Spleen (tissue), 11 donors: ENCODE data around the gene ZNF609. TPM values are rescaled to one million over a fixed set of nuclear protein-coding genes. Genes with fewer than 3 reads are reported as not detected.
"Not testable (repeated sequence)": the region's sequence is repeated elsewhere in the genome, so short reads cannot be mapped to it uniquely, and the experiment has no call there.

Experiments
- DNase-seq: peaks from one replicate; pipeline ENCODE4 v3.0.0-alpha.2; 2020
- H3K27ac ChIP-seq, 8 donors: fragments of 200-600 bp; sonication (generic) in 7 of 8; 1 replicate in 4 of 8; 2 replicates in 4 of 8; pipeline versions ENCODE4 v1.5.0 to v1.8.0; 2016 to 2021; ENCODE audit warnings: inconsistent platforms in 4 of 8, mild to moderate bottlenecking in 4 of 8, moderate library complexity in 1 of 8
- H3K27me3 ChIP-seq, 7 donors: fragments of 200-600 bp; sonication (generic) in 6 of 7; replicated peaks in 1 of 7; 1 replicate in 4 of 7; 2 replicates in 3 of 7; pipeline versions ENCODE4 v1.5.0 to v1.8.0; 2016 to 2021; ENCODE audit warnings: inconsistent platforms in 3 of 7, mild to moderate bottlenecking in 1 of 7
- H3K36me3 ChIP-seq, 6 donors: fragments of 200-600 bp; sonication (generic) in 5 of 6; 1 replicate in 4 of 6; 2 replicates in 2 of 6; pipeline versions ENCODE4 v1.5.0 to v1.8.0; 2016 to 2021; ENCODE audit warnings: inconsistent platforms in 2 of 6
- H3K4me1 ChIP-seq, 6 donors: fragments of 200-600 bp; sonication (generic) in 5 of 6; 1 replicate in 3 of 6; 2 replicates in 3 of 6; pipeline versions ENCODE4 v1.5.0 to v1.8.0; 2016 to 2021; ENCODE audit warnings: inconsistent platforms in 3 of 6
- H3K4me3 ChIP-seq, 8 donors: fragments of 200-600 bp; sonication (generic) in 7 of 8; 1 replicate in 4 of 8; 2 replicates in 4 of 8; pipeline versions ENCODE4 v1.5.0 to v1.8.0; 2016 to 2021; ENCODE audit warnings: inconsistent platforms in 4 of 8, mild to moderate bottlenecking in 4 of 8, moderate library complexity in 2 of 8
- H3K9me3 ChIP-seq, 8 donors: fragments of 200-600 bp; sonication (generic) in 7 of 8; 1 replicate in 4 of 8; 2 replicates in 4 of 8; pipeline versions ENCODE4 v1.5.0 to v1.8.0; 2016 to 2021; ENCODE audit warnings: inconsistent platforms in 4 of 8
- POLR2A ChIP-seq, 3 donors: fragments of 450-650 bp; IDR thresholded peaks; one replicate each; pipeline ENCODE4 v1.5.1; 2017; ENCODE audit warnings: antibody characterized with exemption in 3 of 3, mild to moderate bottlenecking in 1 of 3
- POLR2AphosphoS5 ChIP-seq, 3 donors: sonication (generic); formaldehyde crosslinking; IDR thresholded peaks; one replicate each; pipeline ENCODE4 v1.5.1; 2017; ENCODE audit warnings: antibody characterized with exemption in 3 of 3
- WGBS, 5 donors: extraction: QIAGEN DNeasy Blood & Tissue Kit in 3 of 5; methylation state at CpG; one replicate each; pipeline versions ENCODE4 v1.1.5 to v1.1.7; 2013 to 2018; 5-methylcytosine and 5-hydroxymethylcytosine counted together
- intact Hi-C: fragments of 100-400 bp; cut with DNase I; formaldehyde crosslinking; loops from one replicate; pipeline ENCODE4 v1.15.0; 2023; ENCODE audit warnings: low total_unique reads
- polyA plus RNA-seq, 3 donors: library from polyadenylated mRNA; stranded (reverse); fragments of 200-250 nt; gene quantifications; one replicate each; pipeline ENCODE4 v1.2.1, GENCODE V29; 2013
- total RNA-seq, 7 donors: library from RNA; depleted of rRNA in 3 of 7; stranded (reverse); fragments of >200 nt in 3 of 7; fragmentation: NEBNext Ultra II Directional in 4 of 7; extraction: Animal tissue kit (Norgen Biotek cat#: 25700) in 4 of 7; gene quantifications; one replicate each; pipeline versions ENCODE4 v1.1.0 to v1.2.1, GENCODE V29; 2016 to 2021
- TF ChIP-seq, protein P1 (sequence below), 11 experiments: fragments of 200-600 bp in 7 of 11; fragments of 450-650 bp in 4 of 11; sonication (generic) in 4 of 11; IDR thresholded peaks in 8 of 11; conservative IDR thresholded peaks in 3 of 11; 1 replicate in 7 of 11; 2 replicates in 4 of 11; pipeline versions ENCODE4 v1.4.0 to v1.8.0; 2016 to 2021; ENCODE audit warnings: antibody characterized with exemption in 11 of 11, inconsistent platforms in 4 of 11, mild to moderate bottlenecking in 1 of 11
- donor health status: healthy with polysubstance abuse.
- donor health status: DM: no; HTN: no; CAD: no; lungs with moderate emphysema.
- donor health status: DM: no; HTN: no; CAD: no.
- donor health status: Bipolar disorder and iron deficiency.
- donor health status: healthy.
- donor health status: DM: no; HTN: no; CAD: no.
- donor health status: DM: yes; HTN: yes; CAD: no.

The ZNF609 gene
- total and polyA plus RNA-seq, 10 donors: 2.4 to 55.7 (median 38.8) TPM

GRCh38 chr15:64604319-64604718, 143.9 kb downstream of the ZNF609 start:
- Histone ChIP-seq H3K4me1 (peaks cover 0 to 57% (median 25%) of the 10 kb centered on the region in 6 donors), H3K4me3 (no peak overlapping the region), H3K36me3 (no peaks in the 10 kb centered on the region), H3K27me3 (no peaks in the 10 kb centered on the region), H3K27ac (no peak overlapping the region), H3K9me3 (no peaks in the 10 kb centered on the region)
- no peak for TF ChIP-seq POLR2AphosphoS5 (IDR thresholded peaks at IDR 0.05)
- TF ChIP-seq, protein P1, sequence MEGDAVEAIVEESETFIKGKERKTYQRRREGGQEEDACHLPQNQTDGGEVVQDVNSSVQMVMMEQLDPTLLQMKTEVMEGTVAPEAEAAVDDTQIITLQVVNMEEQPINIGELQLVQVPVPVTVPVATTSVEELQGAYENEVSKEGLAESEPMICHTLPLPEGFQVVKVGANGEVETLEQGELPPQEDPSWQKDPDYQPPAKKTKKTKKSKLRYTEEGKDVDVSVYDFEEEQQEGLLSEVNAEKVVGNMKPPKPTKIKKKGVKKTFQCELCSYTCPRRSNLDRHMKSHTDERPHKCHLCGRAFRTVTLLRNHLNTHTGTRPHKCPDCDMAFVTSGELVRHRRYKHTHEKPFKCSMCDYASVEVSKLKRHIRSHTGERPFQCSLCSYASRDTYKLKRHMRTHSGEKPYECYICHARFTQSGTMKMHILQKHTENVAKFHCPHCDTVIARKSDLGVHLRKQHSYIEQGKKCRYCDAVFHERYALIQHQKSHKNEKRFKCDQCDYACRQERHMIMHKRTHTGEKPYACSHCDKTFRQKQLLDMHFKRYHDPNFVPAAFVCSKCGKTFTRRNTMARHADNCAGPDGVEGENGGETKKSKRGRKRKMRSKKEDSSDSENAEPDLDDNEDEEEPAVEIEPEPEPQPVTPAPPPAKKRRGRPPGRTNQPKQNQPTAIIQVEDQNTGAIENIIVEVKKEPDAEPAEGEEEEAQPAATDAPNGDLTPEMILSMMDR (IDR thresholded peaks at IDR 0.05 in 8 of 11, conservative IDR thresholded peaks at IDR 0.05 in 3 of 11): no peak
- no peak for TF ChIP-seq POLR2A (IDR thresholded peaks at IDR 0.05)
- intact Hi-C loops: no loop called here
- no peak for DNase-seq

DNA sequence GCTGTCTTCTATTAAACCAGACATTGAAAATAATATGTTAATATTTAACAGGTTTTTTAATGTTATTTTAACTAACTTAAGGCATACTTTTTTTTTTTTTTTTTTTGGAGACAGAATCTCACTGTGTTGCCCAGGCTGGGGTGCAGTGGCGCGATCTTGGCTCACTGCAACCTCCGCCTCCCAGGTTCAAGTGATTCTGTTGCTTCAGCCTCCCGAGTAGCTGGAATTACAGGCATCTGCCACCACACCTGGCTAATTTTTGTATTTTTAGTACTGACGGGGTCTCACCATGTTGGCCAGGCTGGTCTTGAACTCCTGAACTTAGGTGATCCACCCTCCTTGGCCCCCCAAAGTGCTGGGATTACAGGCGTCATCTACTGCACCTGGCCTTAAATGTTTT, 147.0 kb downstream of the ZNF609 start:
- H3K4me1 ChIP-seq: peaks cover 4 to 47% (median 19%) of the 10 kb centered on the region in 6 donors
- H3K27ac ChIP-seq, H3K9me3 ChIP-seq, H3K36me3 ChIP-seq, intact Hi-C loops, H3K27me3 ChIP-seq, H3K4me3 ChIP-seq, DNase-seq: not testable (repeated sequence)
- WGBS, 5 donors: 92 to 98% (median 97%) methylated on average over 6 of the region's 6 CpGs

DNA sequence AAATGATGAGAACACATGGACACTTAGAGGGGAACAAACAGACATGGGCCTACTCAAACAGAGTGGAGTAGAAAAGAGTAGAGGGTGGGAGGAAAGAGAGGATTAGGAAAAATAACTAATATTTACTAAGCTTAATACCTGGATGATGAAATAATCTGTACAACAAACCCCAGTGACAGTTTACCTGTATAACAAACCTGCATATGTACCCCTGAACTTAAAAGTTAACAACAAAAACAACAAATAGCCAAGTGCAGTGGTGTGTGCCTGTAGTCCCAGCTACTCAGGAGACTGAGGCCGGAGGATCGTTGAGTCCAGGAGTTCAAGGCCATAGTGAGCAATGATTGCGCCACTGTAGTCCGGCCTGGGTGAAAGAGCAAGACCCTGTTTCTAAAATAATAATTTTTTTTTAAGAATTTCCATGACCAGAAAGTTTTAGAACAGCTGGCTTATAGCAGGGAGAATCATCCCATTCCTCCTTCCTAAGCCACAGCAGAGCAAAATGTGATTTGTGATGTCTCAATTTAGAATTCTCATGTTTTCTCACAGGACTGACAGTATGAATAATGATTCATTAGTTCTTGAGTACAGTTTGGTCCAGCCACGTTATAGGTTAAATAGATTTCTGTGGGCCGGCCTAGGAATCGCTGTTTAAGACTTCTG, 150.0 kb downstream of the ZNF609 start:
- H3K36me3 ChIP-seq: no peaks in the 10 kb centered on the region
- DNase-seq: no peak
- peaks cover 3 to 35% (median 15%) of the 10 kb centered on the region in 6 donors for H3K4me1 ChIP-seq
- peak overlapping the region in 3 of 8 donors; percentile 10 to 45 (median 13) for H3K27ac ChIP-seq
- no peaks in the 10 kb centered on the region for H3K9me3 ChIP-seq
- no peaks in the 10 kb centered on the region for H3K27me3 ChIP-seq
- intact Hi-C loops: no loop called here
- no peak overlapping the region for H3K4me3 ChIP-seq
- TF ChIP-seq POLR2AphosphoS5 (IDR thresholded peaks at IDR 0.05) (peak in 1 of 3 donors; percentile 4), POLR2A (IDR thresholded peaks at IDR 0.05) (no peak)
- 66 to 74% (median 70%) methylated on average over 7 of the region's 7 CpGs for WGBS, 5 donors

GRCh38 chr15:64611085-64611725, 150.8 kb downstream of the ZNF609 start:
- TF ChIP-seq, protein P1 (IDR thresholded peaks at IDR 0.05 in 8 of 11, conservative IDR thresholded peaks at IDR 0.05 in 3 of 11): no peak
- TF ChIP-seq POLR2A (IDR thresholded peaks at IDR 0.05) (no peak), POLR2AphosphoS5 (IDR thresholded peaks at IDR 0.05) (no peak)
- intact Hi-C loops: no loop called here

DNA sequence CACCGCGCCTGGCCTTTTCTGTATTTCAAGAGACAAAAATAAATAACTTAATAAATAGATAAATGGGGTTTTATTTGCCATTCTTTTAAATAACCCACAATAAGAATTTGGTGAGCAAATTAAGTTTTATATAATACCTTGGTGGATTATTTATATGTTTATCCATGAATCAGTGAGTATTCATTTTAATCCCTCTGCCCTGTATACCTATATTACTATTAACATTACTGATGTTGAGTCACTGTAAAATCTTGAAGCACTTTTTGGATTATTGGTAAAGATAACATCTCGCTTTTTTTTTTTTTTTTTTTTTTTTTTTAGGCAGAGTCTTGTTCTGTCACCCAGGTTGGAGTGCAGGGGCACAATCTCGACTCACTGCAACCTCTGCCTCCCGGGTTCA, 154.1 kb downstream of the ZNF609 start:
- intact Hi-C loops: no loop called here
- TF ChIP-seq, protein P1 (IDR thresholded peaks at IDR 0.05 in 8 of 11, conservative IDR thresholded peaks at IDR 0.05 in 3 of 11): no peak
- TF ChIP-seq POLR2AphosphoS5 (IDR thresholded peaks at IDR 0.05) (no peak), POLR2A (IDR thresholded peaks at IDR 0.05) (no peak)
- 90 to 97% (median 93%) methylated on average over 5 of the region's 5 CpGs for WGBS, 5 donors
- peaks cover 3 to 40% (median 22%) of the 10 kb centered on the region in 6 donors for H3K4me1 ChIP-seq
- no peaks in the 10 kb centered on the region for H3K9me3 ChIP-seq
- H3K36me3 ChIP-seq: no peaks in the 10 kb centered on the region
- no peaks in the 10 kb centered on the region for H3K27me3 ChIP-seq
- no peak for DNase-seq
- no peak overlapping the region for H3K4me3 ChIP-seq
- no peak overlapping the region for H3K27ac ChIP-seq

More at GRCh38 chr15:64611085-64611725, 150.8 kb downstream of the ZNF609 start:
- Histone ChIP-seq H3K36me3 (no peaks in the 10 kb centered on the region), H3K4me3 (no peak overlapping the region), H3K27ac (peak overlapping the region in 5 of 8 donors; percentile 5 to 47 (median 24)), H3K9me3 (no peaks in the 10 kb centered on the region), H3K27me3 (no peaks in the 10 kb centered on the region), H3K4me1 (peaks cover 3 to 35% (median 15%) of the 10 kb centered on the region in 6 donors)
- no peak for DNase-seq
